Gastroesophageal sphincter (tissue), 3 donors: ENCODE data around the gene TRIM15.

Experiments
- CTCF ChIP-seq, 4 experiments: fragments of 200-600 bp in 2 of 4; fragments of 450-650 bp in 2 of 4; sonication (generic) in 1 of 4; IDR thresholded peaks; one replicate each; pipeline ENCODE4 v1.5.1; 2017 to 2019; ENCODE audit warnings: antibody characterized with exemption in 4 of 4, mild to moderate bottlenecking in 2 of 4, moderate library complexity in 2 of 4
- EP300 ChIP-seq: sonication (generic); formaldehyde crosslinking; IDR thresholded peaks from one replicate; pipeline ENCODE4 v1.6.1; 2017; ENCODE audit warnings: antibody characterized with exemption, mild to moderate bottlenecking
- POLR2A ChIP-seq, 2 donors: fragments of 450-650 bp; IDR thresholded peaks; one replicate each; pipeline ENCODE4 v1.6.1; 2017; ENCODE audit warnings: antibody characterized with exemption in 2 of 2, mild to moderate bottlenecking in 2 of 2, moderate library complexity in 1 of 2
- POLR2AphosphoS5 ChIP-seq: sonication (generic); formaldehyde crosslinking; IDR thresholded peaks from one replicate; pipeline ENCODE4 v1.6.1; 2017; ENCODE audit warnings: antibody characterized with exemption

DNA sequence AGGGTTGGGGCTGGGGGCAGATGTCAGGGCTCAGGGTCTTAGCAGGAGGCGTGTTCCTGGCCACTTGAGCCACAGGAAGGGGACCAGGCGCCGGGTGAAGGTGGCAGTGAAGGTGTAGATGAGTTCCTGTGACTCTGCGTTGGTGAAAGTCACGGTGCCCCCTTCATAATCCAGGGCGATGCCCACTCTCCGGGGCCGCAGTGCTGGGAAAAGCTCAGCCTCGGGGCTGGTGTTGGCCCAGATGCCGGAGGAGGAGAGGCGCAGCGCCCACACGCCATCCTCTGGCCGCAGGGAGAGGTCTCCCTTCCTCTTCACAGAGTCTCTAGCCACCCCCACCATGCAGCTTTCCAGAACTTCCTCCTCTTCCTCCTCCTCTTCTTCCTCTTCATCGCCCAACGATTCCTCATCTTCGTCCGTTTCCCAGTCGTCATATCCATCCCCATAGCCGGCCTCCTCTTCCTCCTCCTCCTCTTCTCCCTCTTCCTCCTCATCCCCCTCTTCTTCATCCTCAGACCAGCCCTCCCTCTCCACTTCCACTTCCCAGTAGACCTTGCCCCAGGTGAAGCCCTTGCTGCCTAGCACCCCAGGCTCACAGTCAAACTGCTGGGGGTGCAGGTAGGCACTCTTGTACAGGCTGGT lies 22.6 kb downstream of the TRIM15 start:
- TF ChIP-seq POLR2AphosphoS5 (no peak), CTCF (IDR thresholded peaks at IDR 0.05) (no peak), EP300 (no peak), POLR2A (IDR thresholded peaks at IDR 0.05) (no peak)
